IPS-18c (cell line): ENCODE results near the gene PLA2G6.

ENCODE experiments used
- H3K4me3 ChIP-seq: 2 replicates; pipeline ENCODE4 v1.7.0; 2013; ENCODE audit warnings: low read depth, mild to moderate bottlenecking, low read length, moderate library complexity; ENCODE audit not compliant: insufficient read depth
- H3K9me3 ChIP-seq: one replicate; pipeline ENCODE4 v1.6.1; 2013; ENCODE audit warnings: mild to moderate bottlenecking, low read length, moderate library complexity; ENCODE audit not compliant: control insufficient read depth, insufficient read depth

The PLA2G6 gene

DNA sequence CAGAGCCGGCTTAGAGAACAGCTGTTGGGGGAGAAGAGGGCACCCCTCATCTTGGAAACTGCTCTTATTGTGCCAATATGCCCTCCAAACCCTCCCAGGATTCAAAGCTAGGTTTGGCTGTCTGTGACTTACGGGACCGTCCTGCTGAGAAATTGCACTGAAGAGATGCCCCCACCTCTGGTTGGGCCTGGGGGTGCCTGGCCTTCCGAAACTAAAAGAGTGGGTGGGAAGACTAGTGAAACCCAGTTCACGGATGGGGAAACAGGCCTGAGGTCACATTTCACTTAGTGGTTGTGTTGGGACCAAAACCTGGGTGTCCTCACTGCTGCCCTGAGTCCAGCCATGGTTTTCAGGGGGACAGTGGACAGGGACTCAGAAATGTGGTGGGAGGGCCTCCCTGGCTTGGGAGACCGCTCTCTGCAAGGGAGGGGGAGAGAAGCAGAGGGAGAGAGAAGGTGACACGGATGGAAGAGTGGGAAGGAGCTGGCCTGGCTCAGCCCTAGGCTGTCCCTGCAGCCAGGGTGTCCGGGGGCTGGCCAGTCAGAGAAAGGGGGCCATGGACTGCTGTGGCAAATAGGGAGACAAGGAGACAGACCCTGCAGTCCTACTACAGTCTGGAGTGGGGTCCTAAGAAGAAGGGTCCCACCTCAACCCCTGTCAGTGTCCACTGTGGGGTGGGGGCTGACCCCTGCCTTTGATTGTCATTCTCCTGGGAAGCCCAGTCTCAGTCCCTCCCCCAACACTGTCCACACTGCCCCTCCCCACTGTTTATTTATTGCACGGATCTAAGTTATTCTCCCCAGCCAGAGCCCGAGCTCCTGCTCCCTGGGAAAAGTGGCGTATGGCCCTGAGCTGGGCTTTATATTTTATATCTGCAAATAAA, 33.8 kb upstream of the PLA2G6 start:
- H3K4me3 ChIP-seq = peak overlapping the region; percentile 51; the same call in 1 of the 2 replicates
- H3K9me3 ChIP-seq = no peaks in the 10 kb centered on the region

DNA sequence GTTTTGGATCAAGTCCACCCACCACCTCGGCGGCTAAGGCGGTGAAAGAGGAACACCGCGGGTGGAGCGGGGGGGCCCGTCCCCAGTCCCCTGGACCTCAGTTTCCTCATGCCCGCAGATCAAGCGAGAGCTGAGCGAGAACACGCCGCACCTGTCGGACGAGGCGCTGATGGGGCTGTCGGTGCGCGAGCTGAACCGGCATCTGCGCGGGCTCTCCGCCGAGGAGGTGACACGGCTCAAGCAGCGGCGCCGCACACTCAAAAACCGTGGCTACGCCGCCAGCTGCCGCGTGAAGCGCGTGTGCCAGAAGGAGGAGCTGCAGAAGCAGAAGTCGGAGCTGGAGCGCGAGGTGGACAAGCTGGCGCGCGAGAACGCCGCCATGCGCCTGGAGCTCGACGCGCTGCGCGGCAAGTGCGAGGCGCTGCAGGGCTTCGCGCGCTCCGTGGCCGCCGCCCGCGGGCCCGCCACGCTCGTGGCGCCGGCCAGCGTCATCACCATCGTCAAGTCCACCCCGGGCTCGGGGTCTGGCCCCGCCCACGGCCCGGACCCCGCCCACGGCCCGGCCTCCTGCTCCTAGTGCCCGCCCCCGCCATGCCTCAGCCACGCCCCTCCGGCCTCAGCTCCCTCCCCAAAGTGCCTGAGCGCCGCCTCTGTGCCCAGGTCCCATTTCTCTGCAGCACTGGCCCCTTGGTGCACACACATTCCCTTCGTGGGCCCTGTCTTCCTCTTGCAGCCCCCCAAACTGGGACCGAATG, 32.8 kb upstream of the PLA2G6 start:
- no peaks in the 10 kb centered on the region for H3K9me3 ChIP-seq
- H3K4me3 ChIP-seq = peak overlapping the region; percentile 51

DNA sequence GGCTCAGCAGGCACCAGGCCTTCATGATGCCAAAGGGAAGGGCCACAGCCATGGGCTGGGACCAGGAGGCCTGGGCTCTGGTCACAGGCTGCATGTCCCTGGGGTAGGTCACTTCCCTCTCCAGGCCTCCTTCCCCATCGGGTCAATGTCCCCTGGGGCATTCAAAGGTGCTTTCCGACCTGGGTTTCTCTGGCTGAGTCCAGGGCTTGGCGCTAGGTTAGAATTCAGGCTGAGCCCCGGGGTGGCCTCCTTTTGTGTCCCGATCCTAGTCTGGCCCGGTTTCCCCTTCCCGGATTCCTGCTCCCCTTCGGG, 32.3 kb upstream of the PLA2G6 start:
- peak overlapping the region; percentile 51 for H3K4me3 ChIP-seq

DNA sequence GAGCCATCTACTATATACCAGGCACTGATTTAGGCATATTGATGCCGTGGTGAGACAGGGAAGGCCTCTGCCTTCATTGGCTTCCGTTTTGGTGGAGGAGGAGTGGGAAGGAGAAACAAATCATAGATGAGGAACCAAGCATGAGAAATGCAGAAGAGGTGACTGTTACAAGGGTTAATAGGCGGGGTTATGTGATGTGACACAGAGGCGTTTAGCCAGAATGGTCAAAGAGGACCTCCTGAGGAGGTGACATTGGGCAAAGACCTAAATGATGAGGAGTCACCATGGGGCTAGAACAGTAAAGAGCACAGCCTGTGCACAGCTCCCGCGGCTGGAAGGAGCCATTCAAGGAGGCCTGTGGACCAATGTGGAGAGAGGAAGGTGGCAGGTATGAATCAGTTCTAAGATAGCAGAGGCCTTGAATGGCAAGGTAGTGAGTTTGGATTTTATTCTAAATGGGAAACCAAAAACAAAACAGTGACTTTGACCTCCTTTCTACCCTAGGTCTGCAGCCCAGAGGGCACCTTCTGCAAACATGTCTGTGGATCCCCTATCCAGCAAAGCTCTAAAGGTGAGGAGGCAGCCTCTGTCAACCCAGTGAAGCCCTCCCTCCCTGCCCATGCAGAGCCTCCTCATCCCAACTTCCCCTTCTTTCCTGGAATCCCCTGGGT, 31.8 kb upstream of the PLA2G6 start:
- no peaks in the 10 kb centered on the region for H3K9me3 ChIP-seq
- no peak overlapping the region for H3K4me3 ChIP-seq

More for the DNA sequence above, 32.3 kb upstream of the PLA2G6 start:
- no peaks in the 10 kb centered on the region for H3K9me3 ChIP-seq

DNA sequence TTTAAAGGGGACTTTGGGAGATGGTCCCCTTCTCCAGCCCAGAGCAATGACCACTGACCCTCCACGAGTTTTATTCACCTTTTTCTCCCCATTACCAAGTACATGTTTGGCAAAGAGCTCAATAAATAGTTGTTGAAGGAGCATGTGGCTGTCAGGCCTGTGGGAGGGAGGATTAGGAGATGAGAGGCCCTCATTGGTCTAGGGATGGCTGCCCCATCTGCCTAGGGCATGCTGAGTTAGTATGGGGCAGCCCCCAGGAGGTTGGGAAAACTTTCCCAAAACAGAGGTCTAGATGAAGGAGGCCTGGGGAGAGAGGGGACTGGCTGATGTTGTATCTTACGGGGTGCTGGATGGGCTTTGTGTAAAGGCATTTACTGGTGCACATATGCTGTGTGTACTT, 30.8 kb upstream of the PLA2G6 start:
- no peak overlapping the region for H3K4me3 ChIP-seq
- H3K9me3 ChIP-seq = no peaks in the 10 kb centered on the region

DNA sequence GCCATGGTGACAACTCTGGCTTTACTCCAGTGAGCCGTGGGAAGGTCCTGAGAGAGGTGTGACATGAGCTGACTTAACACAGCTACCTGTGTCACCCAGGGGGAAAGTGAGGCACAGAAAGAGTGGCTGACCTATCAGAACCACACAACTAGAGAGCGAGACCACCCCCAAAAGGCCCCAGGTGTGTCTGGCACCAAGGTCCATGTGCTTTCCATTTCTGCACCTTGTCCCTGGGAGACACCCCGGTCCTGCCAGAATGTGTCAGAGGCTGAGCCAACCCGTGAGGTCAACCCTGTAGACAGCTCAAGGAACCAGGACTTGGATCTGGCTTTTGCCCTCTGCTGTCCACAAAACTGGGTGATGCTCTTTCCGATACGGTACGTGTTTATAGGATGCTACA, 29.9 kb upstream of the PLA2G6 start:
- H3K9me3 ChIP-seq = no peaks in the 10 kb centered on the region
- no peak overlapping the region for H3K4me3 ChIP-seq

DNA sequence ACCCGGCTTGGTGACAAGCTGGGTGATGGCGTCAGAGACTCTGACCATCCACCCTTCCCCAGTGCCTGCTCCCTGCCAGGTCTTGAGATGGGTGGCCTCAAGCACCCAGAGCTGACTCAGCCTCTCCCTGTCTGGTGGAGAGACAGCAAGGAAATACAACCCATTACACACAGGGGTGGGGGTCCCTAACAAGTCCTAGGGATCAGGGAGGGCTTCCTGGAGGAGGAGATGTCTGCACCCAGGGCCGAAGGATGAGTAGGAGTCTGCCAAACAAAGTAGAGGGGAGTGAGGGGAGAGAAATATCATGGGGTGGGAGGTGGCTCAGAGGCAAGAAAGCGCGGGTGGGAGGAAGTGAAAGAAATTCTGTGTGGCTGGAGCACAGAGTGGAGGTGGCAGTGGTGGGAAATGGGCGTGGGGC, 26.9 kb upstream of the PLA2G6 start:
- Histone ChIP-seq H3K9me3 (no peaks in the 10 kb centered on the region), H3K4me3 (no peak overlapping the region)

DNA sequence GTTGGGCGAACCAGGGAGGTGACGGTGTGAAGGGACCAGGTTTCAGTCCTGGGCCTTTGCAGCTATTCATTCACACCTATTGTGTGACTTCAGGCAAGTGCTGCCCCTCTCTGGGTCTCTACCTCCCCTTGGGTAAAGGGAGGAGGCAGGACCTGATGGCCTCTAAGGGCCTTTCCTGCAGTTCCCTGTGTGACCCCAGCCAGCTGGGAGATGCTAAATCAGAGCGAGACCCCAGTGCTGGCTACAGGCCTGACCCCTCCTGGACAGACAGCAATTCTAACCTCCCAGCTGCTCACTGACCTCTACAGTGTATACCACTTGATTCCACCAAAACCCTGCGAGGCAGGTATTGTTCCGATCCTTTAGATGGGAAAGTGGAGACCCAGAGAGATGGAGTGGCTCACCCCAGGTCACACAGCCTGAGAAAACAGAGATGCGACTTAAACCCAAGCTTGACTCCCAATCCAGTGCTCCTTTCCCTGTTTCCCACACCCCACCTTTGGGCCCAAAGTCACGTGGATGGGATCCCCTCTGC, 26.3 kb upstream of the PLA2G6 start:
- Histone ChIP-seq H3K4me3 (no peak overlapping the region), H3K9me3 (no peaks in the 10 kb centered on the region)

DNA sequence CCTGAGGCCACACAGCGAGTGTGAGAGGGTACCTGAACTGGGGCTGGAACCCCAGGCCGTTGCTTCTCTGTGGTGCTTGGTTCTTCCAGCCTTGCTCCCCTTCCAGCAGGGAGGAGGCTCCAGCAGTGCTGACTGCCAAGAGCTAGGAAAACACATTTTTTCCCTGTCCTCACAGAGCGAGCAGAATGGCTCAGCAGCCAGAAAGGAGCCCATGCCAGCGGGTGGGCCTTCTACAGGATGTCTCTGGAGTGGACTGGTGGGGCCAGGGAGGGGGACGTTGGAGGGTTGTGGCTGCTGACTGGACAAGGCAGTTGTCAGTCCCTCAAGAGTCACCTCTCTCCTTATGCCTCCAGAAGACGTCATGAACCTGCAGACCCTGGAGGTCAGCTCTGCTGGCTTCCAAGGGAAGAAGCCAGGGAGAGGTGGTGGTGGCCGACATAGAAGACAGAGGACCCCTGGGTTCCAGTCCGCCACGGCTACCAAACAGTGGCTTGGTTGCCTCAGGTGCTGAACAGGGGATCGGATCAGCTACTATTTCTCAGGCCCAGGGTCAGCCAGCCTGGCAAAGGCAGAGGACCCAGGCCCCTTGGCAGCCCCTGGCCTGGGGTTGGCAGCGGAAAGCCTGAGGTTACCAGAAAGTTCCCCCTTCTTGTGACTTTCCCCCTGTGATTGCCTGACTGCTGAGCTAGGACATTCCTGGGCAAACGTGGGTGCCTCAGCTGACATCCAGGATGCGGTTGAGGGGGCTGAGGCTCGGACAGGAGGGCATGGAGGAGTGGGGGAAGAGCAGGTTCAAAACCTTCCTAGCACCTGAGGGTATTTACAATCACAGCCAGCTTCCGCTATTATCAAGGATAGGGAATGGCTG, 23.9 kb upstream of the PLA2G6 start:
- no peaks in the 10 kb centered on the region for H3K9me3 ChIP-seq
- no peak overlapping the region for H3K4me3 ChIP-seq

DNA sequence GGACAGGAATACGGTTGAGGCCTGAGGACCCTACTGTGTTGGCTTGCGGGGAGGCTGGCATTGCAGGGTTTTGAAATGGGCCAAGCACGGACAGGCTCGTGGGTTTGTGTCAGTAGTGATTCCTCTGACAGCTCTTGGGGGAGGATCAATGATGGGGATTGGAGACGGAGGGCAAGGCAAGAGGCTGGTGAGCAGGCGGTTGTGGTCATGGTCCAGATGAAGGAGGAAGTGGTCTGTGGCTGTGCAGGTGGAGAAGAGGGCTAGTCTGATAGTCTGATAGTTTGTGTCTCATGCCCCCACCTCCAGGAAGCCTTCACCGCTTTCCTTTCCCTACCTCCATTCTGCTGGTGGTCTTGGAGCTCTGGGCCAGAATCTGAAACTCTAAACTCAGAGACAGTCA, 23.2 kb upstream of the PLA2G6 start:
- no peaks in the 10 kb centered on the region for H3K9me3 ChIP-seq
- no peak overlapping the region for H3K4me3 ChIP-seq

DNA sequence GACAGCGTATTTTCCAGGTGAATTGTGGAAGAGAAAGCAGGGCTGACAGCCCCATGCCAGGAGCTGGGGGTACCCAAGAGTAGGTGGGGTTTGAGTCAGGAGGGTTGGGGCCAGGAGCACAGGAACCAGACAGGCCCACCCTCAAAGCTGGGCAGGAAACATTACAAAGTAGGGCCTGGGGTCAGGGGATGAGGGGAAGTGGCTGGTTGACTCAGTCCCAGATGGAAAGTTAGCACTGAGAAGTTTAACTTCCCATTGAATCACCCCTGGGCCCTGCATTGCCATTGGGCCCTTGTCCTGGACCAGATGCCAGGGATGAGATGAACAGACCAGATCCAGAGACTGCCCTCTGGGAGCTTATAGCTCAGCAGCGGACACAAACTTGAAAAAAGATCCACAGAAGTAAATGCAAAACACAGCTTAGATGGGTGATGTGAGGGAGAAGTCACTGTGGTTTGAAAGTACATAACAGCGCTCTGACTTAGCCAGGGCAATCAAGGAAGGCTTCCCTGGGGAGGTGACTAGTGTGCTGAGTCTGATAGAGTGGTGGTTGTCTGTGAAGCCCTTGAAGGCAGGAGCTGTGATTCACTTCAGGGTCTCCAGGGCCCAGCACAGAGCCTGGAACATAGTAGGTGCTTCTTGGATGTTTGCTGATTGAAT, 22.4 kb upstream of the PLA2G6 start:
- no peak overlapping the region for H3K4me3 ChIP-seq
- no peaks in the 10 kb centered on the region for H3K9me3 ChIP-seq

DNA sequence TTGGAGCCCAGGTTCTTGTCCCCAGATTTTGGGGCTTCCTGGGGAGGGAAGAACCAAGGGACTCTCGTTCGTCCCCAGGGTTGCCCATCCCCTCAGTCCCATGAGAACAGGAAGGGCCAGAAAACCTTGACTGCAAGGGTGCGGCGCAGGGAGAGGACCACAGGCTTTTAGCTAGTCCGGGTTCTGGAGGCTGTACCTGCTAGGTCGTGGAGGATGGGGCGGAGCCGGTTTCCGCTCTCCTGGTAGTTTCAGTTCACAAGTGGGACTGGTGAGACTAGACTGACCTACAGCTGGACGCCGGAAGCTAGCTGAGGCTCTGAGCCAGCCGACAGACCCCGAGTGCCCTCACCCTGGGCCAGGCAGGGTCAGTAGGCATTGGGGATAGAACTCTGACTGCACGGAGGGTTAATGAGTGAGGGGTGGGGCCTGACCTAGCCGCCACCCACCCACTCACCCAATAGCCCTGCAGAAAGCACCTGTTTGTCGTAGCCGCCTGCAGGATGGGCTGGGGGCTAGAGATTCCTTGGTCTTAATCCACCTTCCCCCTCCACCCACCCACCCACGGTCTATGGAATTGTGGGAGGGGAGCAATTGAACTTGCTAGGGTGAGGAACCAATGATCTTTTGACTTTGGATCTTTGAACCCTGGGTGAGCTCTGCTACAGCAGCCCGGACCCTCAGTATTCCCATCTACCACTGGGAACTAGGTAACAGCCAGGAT, 21.6 kb upstream of the PLA2G6 start:
- Histone ChIP-seq H3K9me3 (no peaks in the 10 kb centered on the region), H3K4me3 (peak overlapping the region; percentile 83)

DNA sequence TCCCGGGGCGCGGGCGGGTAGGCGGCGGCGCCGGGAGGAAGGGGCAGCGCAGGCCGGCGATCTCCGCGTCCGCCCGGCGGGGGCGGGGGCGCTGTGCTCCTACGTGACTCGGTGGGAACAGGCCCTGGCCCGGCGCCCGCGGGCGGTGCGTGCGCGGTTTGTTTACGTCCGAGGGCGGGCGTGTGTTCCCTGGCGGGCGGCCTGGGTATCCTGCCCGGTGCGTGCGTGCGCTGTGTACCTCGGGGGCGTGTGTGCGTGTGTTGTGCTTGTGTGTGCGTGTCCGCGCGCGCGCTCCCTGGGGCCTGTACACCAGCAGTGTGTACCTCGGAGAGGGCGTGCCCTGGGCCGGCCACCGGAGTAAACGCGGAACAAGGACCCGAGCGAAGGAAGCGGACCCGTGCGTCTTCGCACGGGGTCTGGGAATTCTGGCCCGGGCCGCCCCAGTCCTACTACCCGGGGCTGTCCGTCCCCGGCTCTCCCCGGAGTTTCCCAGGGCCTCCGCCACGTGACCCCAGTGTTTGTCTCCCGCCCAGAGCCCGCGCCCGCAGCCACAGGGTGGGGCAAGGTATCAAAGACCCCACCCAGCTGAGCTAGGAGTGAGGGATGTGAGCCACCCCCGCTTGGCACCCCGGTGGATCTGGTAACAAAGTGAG, 20.9 kb upstream of the PLA2G6 start:
- peak overlapping the region; percentile 83 for H3K4me3 ChIP-seq
- H3K9me3 ChIP-seq = no peaks in the 10 kb centered on the region

DNA sequence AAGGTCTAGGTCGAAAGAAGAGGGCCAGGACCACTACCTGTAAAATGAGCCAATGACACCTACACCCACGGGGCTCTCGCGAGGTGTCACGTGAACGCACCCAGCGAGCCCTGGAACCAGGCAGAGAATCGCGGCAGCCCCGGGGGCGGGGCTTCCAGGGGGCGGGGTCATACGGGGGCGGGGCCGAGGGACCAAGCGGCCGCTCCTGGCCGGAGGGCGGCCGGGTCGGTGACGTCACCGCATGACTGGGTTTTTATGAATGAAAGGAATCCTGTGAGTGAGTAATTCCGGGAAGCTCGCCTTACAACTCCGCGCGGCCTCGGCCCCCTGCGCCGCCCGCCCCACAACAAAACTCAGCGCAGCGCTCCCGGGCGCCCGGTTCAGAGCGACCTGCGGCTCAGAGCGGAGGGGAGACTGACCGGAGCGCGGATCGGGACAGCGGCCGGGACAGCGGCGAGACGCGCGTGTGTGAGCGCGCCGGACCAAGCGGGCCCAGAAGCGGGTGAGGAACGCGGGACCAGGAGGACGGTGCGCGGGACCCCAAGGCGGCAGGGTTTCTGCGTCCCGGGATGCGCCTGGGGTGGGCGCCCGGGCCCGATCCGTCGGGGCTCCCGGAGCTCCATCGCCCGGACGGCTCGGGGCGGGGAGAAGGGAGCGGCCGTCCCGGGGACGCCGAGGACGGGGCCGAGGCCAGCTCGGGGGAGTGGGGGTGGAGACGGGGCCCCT, 20.2 kb upstream of the PLA2G6 start, which contains the start of gene MAFF:
Gene MAFF (plus strand): TSS at position 284 of the 726 bp plus-strand sequence. CDS start 11,860 bp downstream, outside the sequence.
- Histone ChIP-seq H3K4me3 (peak within 1 kb of the TSS; percentile 83), H3K9me3 (no peaks in the 10 kb centered on the region)

DNA sequence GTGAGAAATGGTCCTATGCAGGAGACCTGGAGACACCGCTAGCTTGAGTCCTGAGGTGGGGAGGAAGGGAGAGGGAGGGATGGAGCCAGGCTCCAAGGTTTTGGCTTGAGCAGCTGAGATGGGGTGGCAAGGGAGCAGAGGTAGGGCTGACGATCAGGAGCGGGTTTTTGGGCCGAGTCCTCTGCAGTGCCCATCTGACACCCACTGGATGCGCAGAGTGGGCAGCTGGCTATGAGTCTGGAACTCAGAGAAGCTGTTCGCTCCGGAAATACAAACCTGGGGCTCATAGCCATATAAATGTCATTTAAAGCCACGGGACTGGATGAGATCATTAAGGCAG, 19.7 kb upstream of the PLA2G6 start:
- H3K4me3 ChIP-seq = peak overlapping the region; percentile 34

More for the DNA sequence above, 19.7 kb upstream of the PLA2G6 start:
- H3K9me3 ChIP-seq = no peaks in the 10 kb centered on the region
